Mammary epithelial cell (primary cell): ENCODE data around the gene PLXDC1.

Source experiments
- EZH2 ChIP-seq: IDR thresholded peaks from 2 replicates; pipeline ENCODE4 v1.6.1; 2012; ENCODE audit warnings: low read length, inconsistent platforms, borderline replicate concordance
- TF ChIP-seq, protein P1 (sequence below), 2 donors: IDR thresholded peaks in 1 of 2; conservative IDR thresholded peaks in 1 of 2; 2 replicates each; pipeline ENCODE4 v1.5.1; 2011 to 2012; ENCODE audit warnings: inconsistent platforms in 2 of 2, low read length in 2 of 2, mild to moderate bottlenecking in 2 of 2, control low read depth in 1 of 2, low read depth in 1 of 2; ENCODE audit not compliant: insufficient read depth in 1 of 2; ENCODE audit errors: extremely low read depth in 1 of 2

DNA sequence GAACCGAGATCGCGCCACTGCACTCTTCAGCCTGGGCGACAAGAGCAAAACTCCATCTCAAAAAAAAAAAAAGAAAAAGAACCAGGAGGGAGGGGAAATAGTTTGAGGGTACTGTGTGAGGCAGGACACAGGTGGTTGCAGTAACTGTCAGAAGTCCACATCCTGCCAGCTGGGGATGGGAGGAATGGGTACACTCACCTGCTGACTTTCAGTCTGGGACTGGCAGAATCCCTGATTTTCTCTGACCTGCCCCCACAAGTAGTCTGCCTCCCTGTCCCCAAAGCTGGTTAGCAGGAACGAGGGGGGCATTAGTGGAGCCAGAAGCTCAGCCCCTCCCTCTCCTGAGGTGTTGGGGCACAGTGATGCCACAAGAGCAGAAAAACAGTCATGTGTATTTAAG, 21.6 kb upstream of the PLXDC1 start:
- TF ChIP-seq, protein P1, sequence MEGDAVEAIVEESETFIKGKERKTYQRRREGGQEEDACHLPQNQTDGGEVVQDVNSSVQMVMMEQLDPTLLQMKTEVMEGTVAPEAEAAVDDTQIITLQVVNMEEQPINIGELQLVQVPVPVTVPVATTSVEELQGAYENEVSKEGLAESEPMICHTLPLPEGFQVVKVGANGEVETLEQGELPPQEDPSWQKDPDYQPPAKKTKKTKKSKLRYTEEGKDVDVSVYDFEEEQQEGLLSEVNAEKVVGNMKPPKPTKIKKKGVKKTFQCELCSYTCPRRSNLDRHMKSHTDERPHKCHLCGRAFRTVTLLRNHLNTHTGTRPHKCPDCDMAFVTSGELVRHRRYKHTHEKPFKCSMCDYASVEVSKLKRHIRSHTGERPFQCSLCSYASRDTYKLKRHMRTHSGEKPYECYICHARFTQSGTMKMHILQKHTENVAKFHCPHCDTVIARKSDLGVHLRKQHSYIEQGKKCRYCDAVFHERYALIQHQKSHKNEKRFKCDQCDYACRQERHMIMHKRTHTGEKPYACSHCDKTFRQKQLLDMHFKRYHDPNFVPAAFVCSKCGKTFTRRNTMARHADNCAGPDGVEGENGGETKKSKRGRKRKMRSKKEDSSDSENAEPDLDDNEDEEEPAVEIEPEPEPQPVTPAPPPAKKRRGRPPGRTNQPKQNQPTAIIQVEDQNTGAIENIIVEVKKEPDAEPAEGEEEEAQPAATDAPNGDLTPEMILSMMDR (conservative IDR thresholded peaks at IDR 0.05 in 1 of 2, IDR thresholded peaks at IDR 0.05 in 1 of 2; ENCODE audit: extremely low read depth in 1 of 2, insufficient read depth in 1 of 2, low read depth in 1 of 2, low read length in 2 of 2), result no peak
- no peak for TF ChIP-seq EZH2
